K562 (cell line): ENCODE measurements around the gene GGCT. TPM values are rescaled to one million over a fixed set of nuclear protein-coding genes. Genes with fewer than 3 reads are reported as not detected.
A peak's percentile ranks its signal among the peaks of the same experiment; 100 is the strongest.

Experiments used
- ATAC-seq: fragments of 200-7000 bp; cut with Tn5 transposase; 3 replicates; pipeline ENCODE4 v1.9.1; 2020; ENCODE audit warnings: moderate library complexity
- BruUV-seq: library from RNA; stranded (reverse); fragments of 400-500 nt; replicated peaks from 2 replicates; lab custom pipeline; 2021; lab: Mats Ljungman, UMichigan
- CTCF ChIA-PET: fragments of 300-600 bp; formaldehyde crosslinking; extraction: SDS; loops from one replicate; lab custom pipeline; 2021; ENCODE audit warnings: low intra/inter-chr PET ratio; lab: Yijun Ruan, JAX
- POLR2A ChIA-PET: fragments of 300-600, 350-650 bp; sonication (Branson Sonifier 250); formaldehyde crosslinking; extraction: SDS; loops from one replicate; lab custom pipeline; 2021; ENCODE audit warnings: antibody characterized with exemption, inconsistent platforms; lab: Yijun Ruan, JAX
- DNase-seq, 4 experiments: peaks; one replicate each; pipeline versions ENCODE4 v3.0.0 to v3.0.0-alpha.2; 2011 to 2018; ENCODE audit warnings: low spot score in 3 of 4, mixed read lengths in 3 of 4; ENCODE audit errors: extremely low read depth in 1 of 4
- FAIRE-seq: peaks from 2 replicates; lab custom pipeline; 2011; peaks lifted over from hg19 to GRCh38; lab: Jason Lieb, UNC
- H2AFZ ChIP-seq: 2 replicates; pipeline ENCODE4 v1.6.0; 2011; ENCODE audit warnings: low read depth, low read length, control low read depth, inconsistent platforms
- H3K27ac ChIP-seq: fragments of 200-600 bp; 3 replicates; pipeline ENCODE4 v1.8.0; 2011; ENCODE audit warnings: low read depth, mild to moderate bottlenecking, control low read depth, inconsistent platforms, low read length, moderate library complexity, mixed read lengths; ENCODE audit errors: extremely low read depth
- H3K27me3 ChIP-seq, 2 experiments: fragments of 300-600 bp in 1 of 2; 2 replicates in 1 of 2; 3 replicates in 1 of 2; pipeline versions ENCODE4 v1.6.0 to v1.8.0; 2011; ENCODE audit warnings: inconsistent platforms in 2 of 2, low read length in 2 of 2, mild to moderate bottlenecking in 1 of 2, mixed read lengths in 1 of 2, moderate library complexity in 1 of 2; ENCODE audit not compliant: control insufficient read depth in 2 of 2, insufficient read depth in 2 of 2
- H3K36me3 ChIP-seq: fragments of 300-600 bp; 3 replicates; pipeline ENCODE4 v1.8.0; 2011; ENCODE audit warnings: mild to moderate bottlenecking, low read length, inconsistent platforms; ENCODE audit not compliant: control insufficient read depth, insufficient read depth
- H3K4me1 ChIP-seq, 2 experiments: fragments of 200-600 bp in 1 of 2; replicated peaks in 1 of 2; 2 replicates in 1 of 2; 3 replicates in 1 of 2; pipeline versions ENCODE4 v1.5.1 to v1.8.0; 2011; ENCODE audit warnings: inconsistent platforms in 2 of 2, low read length in 2 of 2, mild to moderate bottlenecking in 1 of 2, mixed read lengths in 1 of 2, moderate library complexity in 1 of 2; ENCODE audit not compliant: control insufficient read depth in 2 of 2, insufficient read depth in 2 of 2
- H3K4me2 ChIP-seq: 2 replicates; pipeline ENCODE4 v1.6.1; 2011; ENCODE audit warnings: low read length, control low read depth, inconsistent platforms, mixed read lengths; ENCODE audit not compliant: insufficient read depth
- H3K4me3 ChIP-seq: fragments of 200-600 bp; sonication (generic), shearing (Covaris generic); 2 replicates; pipeline ENCODE4 v1.5.1; 2016; ENCODE audit warnings: control low read depth, inconsistent platforms
- H3K79me2 ChIP-seq: fragments of 200-600 bp; 3 replicates; pipeline ENCODE4 v1.8.0; 2011; ENCODE audit warnings: low read length, inconsistent platforms; ENCODE audit not compliant: control insufficient read depth, insufficient read depth
- H3K9ac ChIP-seq, 2 experiments: 2 replicates each; pipeline versions ENCODE4 v1.6.0 to v1.6.1; 2011; ENCODE audit warnings: low read depth in 2 of 2, low read length in 2 of 2, control low read depth in 1 of 2, inconsistent platforms in 1 of 2, mild to moderate bottlenecking in 1 of 2, mixed read lengths in 1 of 2; ENCODE audit not compliant: insufficient read depth in 1 of 2
- H3K9me1 ChIP-seq: one replicate; pipeline ENCODE4 v1.6.0; 2011; ENCODE audit warnings: inconsistent platforms, mild to moderate bottlenecking, low read length, moderate library complexity; ENCODE audit not compliant: control insufficient read depth, insufficient read depth
- H3K9me3 ChIP-seq: replicated peaks from 2 replicates; pipeline ENCODE4 v1.5.1; 2011; ENCODE audit warnings: low read depth, low read length, inconsistent platforms; ENCODE audit not compliant: control insufficient read depth, insufficient read depth
- H4K20me1 ChIP-seq: replicated peaks from 2 replicates; pipeline ENCODE4 v1.6.1; 2011; ENCODE audit warnings: low read length, inconsistent platforms, mixed read lengths; ENCODE audit not compliant: control insufficient read depth, insufficient read depth
- ARID2 ChIP-seq: fragments of 450-650 bp; IDR thresholded peaks from 2 replicates; pipeline ENCODE4 v1.6.1; 2017; ENCODE audit warnings: antibody characterized with exemption, mild to moderate bottlenecking
- DNMT1 ChIP-seq: fragments of 450-650 bp; IDR thresholded peaks from 2 replicates; pipeline ENCODE4 v1.6.1; 2016; ENCODE audit warnings: antibody characterized with exemption, mild to moderate bottlenecking
- FOXP1 ChIP-seq: sonication (generic); formaldehyde crosslinking; IDR thresholded peaks from 2 replicates; pipeline ENCODE4 v1.8.0; 2022; ENCODE audit warnings: mild to moderate bottlenecking, missing genetic modification reagents
- ZNF134 ChIP-seq: fragments of 250-450 bp; sonication (Bioruptor Pico); conservative IDR thresholded peaks from 2 replicates; pipeline ENCODE4 v1.4.0; 2020
- WGBS: fragments of 100-300 bp; shearing (Covaris generic); methylation state at CpG from one replicate; pipeline ENCODE4 v1.1.6; 2016; ENCODE audit warnings: low coverage, mixed read lengths; ENCODE audit not compliant: insufficient coverage; ENCODE audit errors: missing lambda C conversion rate; 5-methylcytosine and 5-hydroxymethylcytosine counted together
- in situ Hi-C: fragments of 300-500 bp; cut with MboI; formaldehyde crosslinking; loops from 4 replicates; pipeline ENCODE4 v1.15.0; 2018; ENCODE audit warnings: inconsistent platforms, mixed read lengths
- intact Hi-C: fragments of 100-400 bp; cut with micrococcal nuclease; formaldehyde crosslinking; loops from 2 replicates; pipeline ENCODE4 v1.14.2; 2022
- polyA plus RNA-seq, 8 experiments: library from polyadenylated mRNA; depleted of rRNA in 4 of 8; stranded (reverse) in 5 of 8; unstranded in 3 of 8; fragments of >200 nt; fragmentation: Nextera tagmentation in 2 of 8; fragmentation: Illumina TruSeq in 1 of 8; extraction: Ambion mirVana in 2 of 8; extraction: Trizol in 1 of 8; gene quantifications; 2 replicates each; pipeline versions ENCODE4 v1.2.1 to v1.2.3, GENCODE V29; 2011 to 2014; ENCODE audit warnings: inconsistent platforms in 1 of 8, missing spikeins in 1 of 8
- total RNA-seq, 7 experiments: library from RNA; depleted of rRNA in 6 of 7; stranded (reverse); fragments of >200 nt in 6 of 7; fragmentation: Illumina TruSeq in 2 of 7; extraction: Trizol in 2 of 7; gene quantifications; 2 replicates each; pipeline versions ENCODE4 v1.2.1 to v1.2.3, GENCODE V29; 2011 to 2021; ENCODE audit warnings: low replicate concordance in 1 of 7
- TF ChIP-seq, protein P1 (sequence below): fragments of 450-650 bp; IDR thresholded peaks from 2 replicates; pipeline ENCODE4 v1.6.1; 2014; ENCODE audit warnings: low read depth, mild to moderate bottlenecking, moderate library complexity, borderline replicate concordance

The GGCT gene
- total and polyA plus RNA-seq, 9 of the 15 experiments (the other 6 are each of a cell fraction or from before 2014, with no cell fraction given), result 79.0 to 349 (median 136) TPM

DNA sequence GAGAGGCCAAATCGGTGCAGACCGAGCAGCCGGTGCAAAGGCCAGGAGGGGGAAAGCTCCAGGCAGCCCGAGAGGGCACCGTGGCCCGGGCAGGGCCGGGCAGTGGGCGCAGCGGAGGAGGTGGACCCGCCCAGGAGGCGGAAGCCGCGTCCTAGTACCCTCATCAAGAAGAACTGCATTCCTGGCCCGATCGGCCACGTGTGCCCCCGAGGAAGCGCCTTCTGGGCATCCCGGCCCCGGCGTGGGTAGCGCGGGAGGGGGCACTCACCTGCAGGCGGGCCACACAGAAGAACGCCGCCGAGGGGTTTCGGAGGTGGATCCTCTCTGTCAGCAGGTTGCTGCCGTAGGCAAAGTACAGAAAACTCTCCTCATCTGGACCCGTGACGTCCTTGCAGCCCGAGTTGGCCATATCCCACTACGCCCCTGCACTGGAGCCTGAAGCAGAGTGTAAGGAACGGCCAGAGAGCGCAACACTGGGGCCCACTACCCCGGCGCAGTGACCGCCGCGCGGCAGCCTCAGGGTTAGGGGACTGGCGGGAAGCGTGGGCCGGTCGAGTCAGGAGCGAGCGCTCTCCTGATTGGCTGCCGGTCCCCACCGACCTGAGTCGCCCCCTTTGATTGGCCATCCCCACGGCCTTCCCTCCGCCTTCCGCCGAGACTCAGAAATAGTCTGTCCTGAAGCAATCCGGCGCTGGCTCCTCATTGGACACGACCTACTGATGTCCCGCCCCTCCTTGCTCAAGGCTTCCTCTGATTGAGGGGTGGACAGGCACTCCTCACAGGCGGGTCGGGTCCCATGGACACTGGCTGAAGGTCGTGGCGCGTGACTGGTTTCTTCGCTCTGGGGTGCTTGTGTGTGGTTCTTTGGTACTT is at the start of gene GGCT (continued):
- TF ChIP-seq, protein P1, sequence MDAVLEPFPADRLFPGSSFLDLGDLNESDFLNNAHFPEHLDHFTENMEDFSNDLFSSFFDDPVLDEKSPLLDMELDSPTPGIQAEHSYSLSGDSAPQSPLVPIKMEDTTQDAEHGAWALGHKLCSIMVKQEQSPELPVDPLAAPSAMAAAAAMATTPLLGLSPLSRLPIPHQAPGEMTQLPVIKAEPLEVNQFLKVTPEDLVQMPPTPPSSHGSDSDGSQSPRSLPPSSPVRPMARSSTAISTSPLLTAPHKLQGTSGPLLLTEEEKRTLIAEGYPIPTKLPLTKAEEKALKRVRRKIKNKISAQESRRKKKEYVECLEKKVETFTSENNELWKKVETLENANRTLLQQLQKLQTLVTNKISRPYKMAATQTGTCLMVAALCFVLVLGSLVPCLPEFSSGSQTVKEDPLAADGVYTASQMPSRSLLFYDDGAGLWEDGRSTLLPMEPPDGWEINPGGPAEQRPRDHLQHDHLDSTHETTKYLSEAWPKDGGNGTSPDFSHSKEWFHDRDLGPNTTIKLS, result peak; percentile 56; the same call in 1 of the 2 replicates

DNA sequence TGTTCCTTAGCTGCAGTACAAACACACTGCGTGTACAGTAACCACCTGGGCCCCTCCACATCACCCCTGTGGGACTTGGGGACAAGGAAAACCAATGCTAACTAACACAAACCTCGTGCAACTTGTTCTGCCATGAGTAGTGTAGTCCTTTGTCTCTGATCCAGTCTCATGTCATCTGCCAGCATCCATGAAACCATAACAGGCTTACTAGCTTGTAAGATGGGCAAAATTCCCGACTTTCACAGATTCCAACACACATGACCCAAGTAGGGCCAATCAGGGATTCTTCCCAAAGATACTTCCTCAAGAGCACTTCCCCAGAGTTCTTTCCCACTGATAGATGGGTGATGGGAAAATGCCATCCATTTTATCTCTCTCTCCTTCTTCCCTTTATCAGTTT is 48.9 kb upstream of the GGCT start:
- Histone ChIP-seq H3K9me1 (no peaks in the 10 kb centered on the region), H4K20me1 (no peaks in the 10 kb centered on the region; the same call in 1 of the 2 replicates), H3K4me2 (no peak overlapping the region), H3K9ac (no peak overlapping the region), H3K4me1 (peaks cover 0 to 10% of the 10 kb centered on the region in 2 experiments; a peak in 3 of 5 replicates), H3K79me2 (no peaks in the 10 kb centered on the region), H3K27ac (no peak overlapping the region), H3K36me3 (no peaks in the 10 kb centered on the region), H2AFZ (no peak overlapping the region), H3K9me3 (no peaks in the 10 kb centered on the region), H3K27me3 (no peaks in the 10 kb centered on the region), H3K4me3 (no peak overlapping the region)
- ChIA-PET POLR2A (interaction anchor here (0.6 to 1.3 kb wide), 3 partner anchors 8 to 540 kb away, joined by 3 to 5 read pairs (median 4); no protein-coding TSS in a partner anchor), CTCF (no interaction called here)
- TF ChIP-seq DNMT1 (no peak), FOXP1 (CRISPR knock-in tag) (no peak), ARID2 (no peak), ZNF134 (no peak)
- DNase-seq, result no peak
- no peak for FAIRE-seq
- ATAC-seq, result no peak
- in situ Hi-C loops, result no loop called here
- intact Hi-C loops, result no loop called here
- BruUV-seq, result no TSS peak
- WGBS, result 11% methylated on average over 3 of the region's 3 CpGs
